ENCODE results near the gene MRPL40.

MRPL40 gene

GRCh38 chr22:19432133-19432851 lies at the start of gene MRPL40:
Gene MRPL40, plus strand, starts transcription at chr22:19432545. Its CDS starts 10 bp downstream, at chr22:19432555.
- peak; percentile 90 for DNase-seq (ENCODE audit: low spot score)

GRCh38 chr22:19383292-19383691 lies 49.1 kb upstream of the MRPL40 start:
- DNase-seq (ENCODE audit: low spot score), result no peak

GRCh38 chr22:19385221-19385906 lies 47.0 kb upstream of the MRPL40 start:
- DNase-seq (ENCODE audit: low spot score), result no peak

DNA sequence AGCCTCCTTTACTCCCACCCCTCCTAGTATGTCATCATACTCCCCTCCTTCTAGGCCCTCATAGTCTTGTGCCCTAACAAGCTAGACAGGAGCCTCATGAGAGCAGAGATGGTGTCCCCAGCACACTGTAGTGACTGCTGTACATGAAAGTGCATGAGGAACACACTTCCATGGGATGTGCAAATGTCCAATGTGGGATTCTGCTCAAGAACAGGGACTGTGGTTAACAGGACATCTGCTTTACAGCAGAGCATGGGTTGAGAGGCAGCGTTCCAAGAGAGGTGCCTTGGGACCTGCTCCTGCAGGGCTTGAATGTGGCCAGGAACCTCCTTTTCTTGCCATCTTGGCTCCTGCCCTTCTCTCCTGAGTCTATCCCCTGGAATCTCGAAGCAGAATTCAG lies 46.1 kb upstream of the MRPL40 start:
- DNase-seq (ENCODE audit: low spot score), result no peak

DNA sequence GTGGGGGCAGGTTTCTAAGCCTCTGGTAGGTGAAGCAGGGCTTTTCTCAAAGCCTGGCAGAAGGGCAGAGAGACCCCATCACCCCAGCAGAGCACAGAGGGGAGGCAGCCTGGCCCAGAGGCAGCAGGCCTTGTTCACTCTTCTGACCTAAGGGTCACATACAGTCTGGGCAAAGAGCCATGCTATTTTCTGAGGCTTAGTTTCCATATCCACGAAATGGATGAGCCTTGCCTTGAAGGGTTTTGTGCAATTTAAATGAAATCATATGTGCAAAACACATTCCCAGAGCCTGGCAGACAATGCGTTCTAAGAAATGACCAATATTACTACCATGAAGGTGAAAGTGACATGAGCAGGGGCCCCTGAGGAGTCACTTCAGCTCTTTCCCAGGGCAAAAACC lies 45.3 kb upstream of the MRPL40 start:
- no peak for DNase-seq (ENCODE audit: low spot score)

GRCh38 chr22:19387575-19387974 lies 44.8 kb upstream of the MRPL40 start:
- DNase-seq (ENCODE audit: low spot score), result no peak

DNA sequence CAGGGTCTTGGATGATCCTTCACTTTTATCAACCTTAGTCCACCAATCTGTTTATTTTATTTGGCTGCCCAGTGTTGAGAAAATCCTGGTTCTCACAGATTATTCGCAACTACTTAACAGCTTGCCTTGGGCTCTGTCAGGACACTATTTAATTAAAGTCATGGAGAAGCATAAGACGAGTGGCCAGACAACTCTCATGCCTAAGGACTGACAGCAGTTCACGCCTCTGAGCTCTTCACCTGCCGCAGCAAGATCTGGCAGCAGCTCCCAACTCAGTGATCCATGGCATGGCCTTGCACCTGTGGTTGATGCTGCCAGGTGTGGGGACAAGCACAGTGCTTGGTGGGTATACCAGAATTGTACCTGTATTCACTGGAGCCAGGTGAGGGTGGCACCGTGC lies 38.6 kb upstream of the MRPL40 start:
- no peak for DNase-seq (ENCODE audit: low spot score)

DNA sequence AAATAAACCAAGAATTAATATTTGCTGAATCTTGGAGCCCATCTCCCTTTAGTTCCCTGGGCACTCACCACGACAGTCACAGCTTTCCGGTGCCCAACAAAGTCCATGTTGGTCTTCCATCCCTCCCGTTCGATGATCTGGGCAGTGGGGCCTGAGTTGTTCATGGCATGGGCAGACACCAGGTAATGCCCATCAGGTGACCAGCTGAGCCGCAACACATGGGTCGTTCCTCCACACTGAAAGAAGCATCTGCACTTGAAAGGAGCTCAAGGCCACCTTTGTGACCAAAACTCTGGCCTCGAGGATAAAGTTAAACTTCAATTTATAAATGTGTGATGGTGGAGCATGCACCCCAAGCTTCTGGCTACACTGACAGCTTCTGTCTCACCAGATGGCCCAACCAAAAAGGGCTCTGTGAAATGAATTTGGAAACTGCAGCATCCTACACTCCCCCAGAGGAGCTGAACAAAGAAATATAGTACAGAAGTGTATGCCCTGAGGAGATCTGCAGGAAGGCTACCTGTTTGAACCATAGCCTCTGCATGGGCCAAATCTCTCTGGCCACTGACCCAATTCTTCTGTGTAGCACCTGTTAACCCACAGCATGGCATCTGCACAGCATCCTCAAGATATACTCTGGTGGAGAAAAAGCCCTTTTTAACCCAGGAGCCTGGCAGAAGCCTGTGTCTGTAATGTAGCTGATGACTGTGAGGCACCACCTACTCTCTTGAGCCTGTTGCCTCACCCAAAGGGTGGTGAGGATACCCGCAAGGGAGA lies 37.9 kb upstream of the MRPL40 start:
- DNase-seq (ENCODE audit: low spot score), result no peak

- no peak for DNase-seq (ENCODE audit: low spot score)
Measured at GRCh38 chr22:19395276-19395675, 37.1 kb upstream of the MRPL40 start.

- DNase-seq (ENCODE audit: low spot score), result no peak
Measured at GRCh38 chr22:19396561-19396933, 35.8 kb upstream of the MRPL40 start.

DNA sequence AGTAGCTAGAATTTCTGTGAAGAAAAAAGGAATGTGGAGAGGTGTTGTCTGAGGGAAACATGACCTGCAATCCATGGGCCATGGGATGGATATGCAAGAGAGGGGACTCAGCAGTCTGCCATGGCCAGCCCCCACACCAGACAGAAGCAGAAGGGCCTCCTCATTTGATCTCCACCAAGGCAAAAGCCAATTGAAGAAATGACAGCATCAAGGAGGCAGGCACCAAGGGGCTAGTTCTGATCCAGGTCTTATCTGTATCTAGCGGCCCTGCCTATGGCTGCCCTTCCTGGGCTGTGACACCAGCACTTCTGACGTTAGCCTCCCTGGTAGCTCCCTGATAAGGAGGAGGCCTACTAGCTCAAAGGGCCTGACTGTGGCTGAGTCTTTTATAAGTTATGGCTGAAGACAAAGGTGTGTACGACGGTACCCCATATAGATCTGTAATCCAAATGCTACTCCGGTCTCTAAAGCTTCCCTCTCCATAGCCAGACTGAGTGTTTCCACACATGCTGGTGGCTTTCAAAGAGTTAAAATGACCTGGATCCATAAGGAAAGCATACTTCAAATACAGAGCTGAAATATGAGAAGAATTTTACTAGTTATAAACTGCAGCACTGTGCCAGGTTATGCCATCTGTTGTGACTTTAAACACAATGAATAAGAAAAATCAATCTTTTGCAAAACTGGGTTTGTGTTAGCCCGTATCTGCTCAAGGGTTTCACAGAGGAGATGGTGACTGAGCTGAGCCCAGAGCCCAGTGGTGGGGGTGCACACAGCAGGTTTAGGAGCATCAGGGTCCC lies 35.2 kb upstream of the MRPL40 start:
- DNase-seq (ENCODE audit: low spot score), result no peak

DNA sequence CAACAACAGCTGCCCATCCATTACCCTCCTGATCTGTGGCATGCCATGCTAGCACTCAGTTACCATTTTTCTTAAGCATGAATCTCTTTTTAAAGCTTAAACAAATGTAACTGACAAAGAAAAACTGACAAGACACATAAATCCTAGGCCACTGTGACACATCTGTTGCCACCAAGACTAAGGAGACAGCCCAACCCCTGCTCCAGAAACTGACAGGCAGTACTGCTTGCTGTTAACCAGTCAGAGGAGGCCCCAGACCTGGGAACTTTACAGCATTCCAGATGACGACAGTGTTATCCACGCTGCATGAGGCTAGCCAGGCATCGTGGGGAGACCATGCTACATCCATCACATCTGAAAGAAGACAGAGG lies 34.6 kb upstream of the MRPL40 start:
- no peak for DNase-seq (ENCODE audit: low spot score)

DNA sequence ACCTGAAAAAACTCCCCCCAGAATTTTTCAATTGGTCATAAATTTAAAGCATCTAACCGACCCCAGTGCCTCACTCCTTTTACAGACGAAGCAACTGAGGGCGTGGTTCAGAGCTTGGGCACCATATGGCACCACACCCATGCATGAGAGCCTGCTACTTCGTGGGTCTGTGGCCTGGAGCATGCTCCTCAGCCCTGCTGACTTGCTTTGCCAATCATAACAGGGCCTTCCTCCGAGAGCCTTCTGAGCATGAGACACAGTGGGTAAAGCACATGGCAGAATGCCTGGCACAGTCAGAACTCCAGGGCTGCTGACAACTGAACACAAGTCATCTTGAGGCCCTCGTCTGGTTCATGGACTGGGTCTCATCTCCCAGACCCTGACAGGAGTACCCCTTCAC lies 34.1 kb upstream of the MRPL40 start:
- DNase-seq (ENCODE audit: low spot score), result no peak

DNA sequence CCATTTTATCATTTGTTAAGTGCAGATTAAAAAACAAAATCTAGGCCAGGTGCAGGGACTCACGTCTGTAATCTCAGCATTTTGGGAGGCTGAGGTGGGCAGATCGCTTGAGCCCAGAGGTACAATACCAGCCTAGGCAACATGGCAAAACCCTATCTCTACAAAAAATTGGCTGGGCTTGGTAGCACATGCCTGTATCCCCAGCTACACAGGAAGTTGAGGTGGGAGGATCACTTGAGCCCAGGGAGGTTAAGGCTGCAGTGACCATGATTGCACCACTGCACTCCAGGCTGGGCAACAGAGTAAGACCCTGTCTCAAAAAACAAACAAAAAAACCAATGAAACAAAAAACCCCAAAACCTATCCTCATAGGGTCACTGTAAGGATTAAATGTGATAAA lies 33.7 kb upstream of the MRPL40 start:
- DNase-seq (ENCODE audit: low spot score), result no peak

GRCh38 chr22:19400881-19401280 lies 31.5 kb upstream of the MRPL40 start:
- no peak for DNase-seq (ENCODE audit: low spot score)

GRCh38 chr22:19401483-19401882 lies 30.9 kb upstream of the MRPL40 start:
- DNase-seq (ENCODE audit: low spot score), result no peak

DNA sequence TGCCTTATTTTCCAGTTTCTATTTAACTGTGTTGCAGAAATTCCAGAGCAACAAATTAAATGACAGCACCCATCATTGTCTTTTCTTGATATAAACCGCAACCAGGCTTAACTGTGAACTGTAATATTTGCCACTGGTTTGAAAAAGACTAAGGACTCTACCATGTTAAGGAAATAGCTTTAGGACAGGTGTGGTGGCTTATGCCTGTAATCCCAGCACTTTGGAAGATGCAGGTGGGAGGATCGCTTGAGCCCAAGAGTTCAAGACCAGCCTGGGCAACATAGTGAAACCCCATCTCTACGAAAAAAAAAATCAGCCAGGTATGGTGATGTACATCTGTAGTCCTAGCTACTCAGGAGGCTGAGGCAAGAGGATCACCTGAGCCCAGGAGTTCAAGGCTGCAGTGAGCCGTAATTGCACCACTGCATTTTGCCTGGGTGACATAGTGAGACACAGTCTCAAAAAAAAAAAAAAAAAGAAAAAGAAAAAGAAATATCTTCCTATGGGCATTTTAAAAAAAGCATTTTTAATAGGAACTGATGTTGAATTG lies 29.6 kb upstream of the MRPL40 start:
- DNase-seq (ENCODE audit: low spot score), result no peak

DNA sequence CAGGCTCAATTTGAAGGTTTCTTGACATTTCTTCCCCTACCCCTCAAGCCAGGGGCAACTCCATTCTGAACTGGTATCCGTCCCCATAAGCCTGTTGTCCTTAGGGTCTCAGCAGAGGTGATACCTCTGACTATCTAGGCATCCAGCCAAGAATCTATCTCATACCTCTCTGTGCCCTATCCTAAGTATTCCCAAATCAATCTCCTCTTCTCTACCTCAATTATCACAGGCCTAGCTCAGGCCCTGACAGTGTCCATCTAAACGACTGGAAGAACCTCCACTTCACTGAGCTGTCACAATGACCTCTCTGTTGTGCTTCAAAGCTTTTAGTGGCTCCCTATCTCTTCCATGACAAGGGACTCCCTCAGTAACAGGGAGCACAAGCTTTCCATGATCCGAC lies 27.7 kb upstream of the MRPL40 start:
- no peak for DNase-seq (ENCODE audit: low spot score)

- DNase-seq (ENCODE audit: low spot score), result no peak
Measured at GRCh38 chr22:19405133-19405532, 27.2 kb upstream of the MRPL40 start.

DNA sequence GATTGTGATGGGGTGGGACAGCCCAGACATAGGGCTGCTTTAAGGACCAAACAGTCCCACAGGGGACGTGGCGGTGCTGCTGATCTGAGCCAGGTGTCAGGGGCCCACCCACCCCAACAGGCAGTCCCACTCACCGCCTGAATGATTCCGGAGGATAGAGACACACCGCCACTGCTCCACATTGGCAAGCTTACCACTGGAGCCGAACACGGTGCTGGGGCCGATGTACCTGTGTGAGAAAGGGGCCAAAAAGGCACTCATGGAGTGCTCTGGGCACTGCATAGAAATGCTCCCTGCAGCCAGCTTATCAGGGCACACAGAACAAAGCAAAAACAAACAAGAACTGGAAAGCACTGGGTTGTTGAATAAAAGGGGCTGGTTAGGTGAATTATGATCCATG lies 26.7 kb upstream of the MRPL40 start:
- no peak for DNase-seq (ENCODE audit: low spot score)

DNA sequence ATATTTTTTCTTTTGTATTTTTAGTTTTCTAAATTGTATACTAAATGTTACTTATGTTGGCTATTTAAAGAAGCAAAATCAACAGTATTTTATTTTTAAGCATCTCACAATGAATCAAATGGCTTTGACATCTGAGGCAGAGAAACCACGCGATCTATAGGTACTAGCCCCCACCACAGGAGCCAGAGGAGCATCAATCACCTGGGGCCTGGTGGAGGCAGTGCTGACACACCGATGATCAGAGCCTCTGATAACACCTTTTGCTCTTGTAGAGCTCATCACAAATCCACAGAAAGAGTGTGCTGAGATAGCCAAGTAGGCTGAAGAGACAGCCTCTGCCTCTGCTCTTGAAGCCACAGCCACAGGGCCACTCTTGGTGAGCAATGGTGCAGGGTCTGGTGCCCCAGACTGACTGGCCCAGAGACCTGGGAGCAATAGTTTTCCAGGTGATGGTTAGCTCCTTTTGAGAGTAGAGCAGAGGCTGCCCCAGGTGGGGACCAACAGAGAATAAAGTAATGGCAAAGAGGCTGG lies 26.0 kb upstream of the MRPL40 start:
- no peak for DNase-seq (ENCODE audit: low spot score)

DNA sequence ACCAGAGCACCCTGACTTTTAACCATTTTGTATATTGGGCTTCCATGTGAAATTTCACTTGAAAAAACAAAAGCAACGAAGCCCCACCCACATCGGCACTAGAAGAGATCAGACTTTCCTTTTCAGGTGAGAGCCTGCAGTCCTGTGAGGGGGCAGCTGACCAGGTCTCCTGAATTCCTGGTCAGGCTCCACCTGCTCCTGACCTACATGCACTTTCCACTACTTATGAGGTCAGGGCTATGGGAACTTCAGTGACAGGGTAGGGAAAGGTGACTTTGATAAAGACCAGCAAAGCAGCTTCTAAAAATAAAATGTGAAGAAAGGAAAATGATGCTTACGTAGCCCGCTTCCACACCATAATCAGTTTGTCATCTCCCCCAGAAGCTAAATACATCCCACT lies 25.5 kb upstream of the MRPL40 start:
- no peak for DNase-seq (ENCODE audit: low spot score)
